ENCODE measurements around the gene SYNE1. TPM values are rescaled to one million over a fixed set of nuclear protein-coding genes. Genes with fewer than 3 reads are reported as not detected.

SYNE1 gene
- polyA plus RNA-seq, 1 donor from 2014 or later = 38.5 TPM

GRCh38 chr6:152587473-152587872, 49.7 kb downstream of the SYNE1 start:
- H3K36me3 ChIP-seq (ENCODE audit: insufficient read depth, low read length) = no peaks in the 10 kb centered on the region
- H2AFZ ChIP-seq (ENCODE audit: low read depth, low read length) = no peak overlapping the region
- no peaks in the 10 kb centered on the region for H3K79me2 ChIP-seq (replicated peaks; ENCODE audit: insufficient read depth, low read length)
- H3F3A ChIP-seq (ENCODE audit: insufficient read depth, low read length, poor library complexity, severe bottlenecking) = no peaks in the 10 kb centered on the region
- H3K9me3 ChIP-seq (ENCODE audit: low read length) = no peaks in the 10 kb centered on the region
- no peaks in the 10 kb centered on the region for H3K9me2 ChIP-seq (ENCODE audit: insufficient read depth, low read length)
- H3K27ac ChIP-seq (ENCODE audit: low read length) = no peak overlapping the region
- no peaks in the 10 kb centered on the region for H3K27me3 ChIP-seq (ENCODE audit: insufficient read depth, low read depth, low read length)
- no peaks in the 10 kb centered on the region for H4K20me1 ChIP-seq (ENCODE audit: insufficient read depth)
- H3K4me3 ChIP-seq (ENCODE audit: low read length) = no peak overlapping the region
- H3K9ac ChIP-seq (ENCODE audit: low read length) = no peak overlapping the region
- H3K4me2 ChIP-seq (ENCODE audit: low read length) = no peak overlapping the region
- TF ChIP-seq SMC3 (conservative IDR thresholded peaks at IDR 0.05; ENCODE audit: poor library complexity) = no peak
- no peak for TF ChIP-seq EZH2 (IDR thresholded peaks at IDR 0.05; ENCODE audit: borderline replicate concordance, insufficient read depth, low read length, poor library complexity, severe bottlenecking)
- no peak for TF ChIP-seq MXI1 (conservative IDR thresholded peaks at IDR 0.05; ENCODE audit: poor library complexity, severe bottlenecking)
- TF ChIP-seq TAF1 (IDR thresholded peaks at IDR 0.05; ENCODE audit: low read depth) = no peak
- TF ChIP-seq CTCF (IDR thresholded peaks at IDR 0.05; ENCODE audit: poor library complexity, severe bottlenecking) = no peak

GRCh38 chr6:152585236-152585635, 51.9 kb downstream of the SYNE1 start:
- Histone ChIP-seq H3K9me2 (ENCODE audit: insufficient read depth, low read length) (no peaks in the 10 kb centered on the region), H3K9me3 (ENCODE audit: low read length) (no peaks in the 10 kb centered on the region), H2AFZ (ENCODE audit: low read depth, low read length) (no peak overlapping the region), H3K36me3 (ENCODE audit: insufficient read depth, low read length) (no peaks in the 10 kb centered on the region), H3K9ac (ENCODE audit: low read length) (no peak overlapping the region), H3K27me3 (ENCODE audit: insufficient read depth, low read depth, low read length) (no peaks in the 10 kb centered on the region), H4K20me1 (ENCODE audit: insufficient read depth) (no peaks in the 10 kb centered on the region), H3K27ac (ENCODE audit: low read length) (no peak overlapping the region), H3K79me2 (replicated peaks; ENCODE audit: insufficient read depth, low read length) (no peaks in the 10 kb centered on the region), H3K4me3 (ENCODE audit: low read length) (no peak overlapping the region), H3K4me2 (ENCODE audit: low read length) (no peak overlapping the region), H3F3A (ENCODE audit: insufficient read depth, low read length, poor library complexity, severe bottlenecking) (no peaks in the 10 kb centered on the region)
- no peak for TF ChIP-seq EP300 (conservative IDR thresholded peaks at IDR 0.05; ENCODE audit: poor library complexity, severe bottlenecking)
- TF ChIP-seq CTCF (IDR thresholded peaks at IDR 0.05; ENCODE audit: poor library complexity, severe bottlenecking) = no peak
- TF ChIP-seq SMC3 (conservative IDR thresholded peaks at IDR 0.05; ENCODE audit: poor library complexity) = no peak
- TF ChIP-seq POLR2AphosphoS5 (IDR thresholded peaks at IDR 0.05) = no peak
- TF ChIP-seq TAF1 (IDR thresholded peaks at IDR 0.05; ENCODE audit: low read depth) = no peak
- no peak for TF ChIP-seq RAD21 (conservative IDR thresholded peaks at IDR 0.05)
- no peak for TF ChIP-seq EZH2 (IDR thresholded peaks at IDR 0.05; ENCODE audit: borderline replicate concordance, insufficient read depth, low read length, poor library complexity, severe bottlenecking)
- TF ChIP-seq, protein P1, sequence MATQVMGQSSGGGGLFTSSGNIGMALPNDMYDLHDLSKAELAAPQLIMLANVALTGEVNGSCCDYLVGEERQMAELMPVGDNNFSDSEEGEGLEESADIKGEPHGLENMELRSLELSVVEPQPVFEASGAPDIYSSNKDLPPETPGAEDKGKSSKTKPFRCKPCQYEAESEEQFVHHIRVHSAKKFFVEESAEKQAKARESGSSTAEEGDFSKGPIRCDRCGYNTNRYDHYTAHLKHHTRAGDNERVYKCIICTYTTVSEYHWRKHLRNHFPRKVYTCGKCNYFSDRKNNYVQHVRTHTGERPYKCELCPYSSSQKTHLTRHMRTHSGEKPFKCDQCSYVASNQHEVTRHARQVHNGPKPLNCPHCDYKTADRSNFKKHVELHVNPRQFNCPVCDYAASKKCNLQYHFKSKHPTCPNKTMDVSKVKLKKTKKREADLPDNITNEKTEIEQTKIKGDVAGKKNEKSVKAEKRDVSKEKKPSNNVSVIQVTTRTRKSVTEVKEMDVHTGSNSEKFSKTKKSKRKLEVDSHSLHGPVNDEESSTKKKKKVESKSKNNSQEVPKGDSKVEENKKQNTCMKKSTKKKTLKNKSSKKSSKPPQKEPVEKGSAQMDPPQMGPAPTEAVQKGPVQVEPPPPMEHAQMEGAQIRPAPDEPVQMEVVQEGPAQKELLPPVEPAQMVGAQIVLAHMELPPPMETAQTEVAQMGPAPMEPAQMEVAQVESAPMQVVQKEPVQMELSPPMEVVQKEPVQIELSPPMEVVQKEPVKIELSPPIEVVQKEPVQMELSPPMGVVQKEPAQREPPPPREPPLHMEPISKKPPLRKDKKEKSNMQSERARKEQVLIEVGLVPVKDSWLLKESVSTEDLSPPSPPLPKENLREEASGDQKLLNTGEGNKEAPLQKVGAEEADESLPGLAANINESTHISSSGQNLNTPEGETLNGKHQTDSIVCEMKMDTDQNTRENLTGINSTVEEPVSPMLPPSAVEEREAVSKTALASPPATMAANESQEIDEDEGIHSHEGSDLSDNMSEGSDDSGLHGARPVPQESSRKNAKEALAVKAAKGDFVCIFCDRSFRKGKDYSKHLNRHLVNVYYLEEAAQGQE (IDR thresholded peaks at IDR 0.05; ENCODE audit: borderline replicate concordance) = no peak
- no peak for TF ChIP-seq MXI1 (conservative IDR thresholded peaks at IDR 0.05; ENCODE audit: poor library complexity, severe bottlenecking)
